K562 (cell line): ENCODE measurements around the gene FNBP1. TPM values are rescaled to one million over a fixed set of nuclear protein-coding genes. Genes with fewer than 3 reads are reported as not detected.

Source experiments
- ATAC-seq: fragments of 200-7000 bp; cut with Tn5 transposase; 3 replicates; pipeline ENCODE4 v1.9.1; 2020; ENCODE audit warnings: moderate library complexity
- BruUV-seq: library from RNA; stranded (reverse); fragments of 400-500 nt; replicated peaks from 2 replicates; lab custom pipeline; 2021; lab: Mats Ljungman, UMichigan
- CTCF ChIA-PET: fragments of 300-600 bp; formaldehyde crosslinking; extraction: SDS; loops from one replicate; lab custom pipeline; 2021; ENCODE audit warnings: low intra/inter-chr PET ratio; lab: Yijun Ruan, JAX
- POLR2A ChIA-PET: fragments of 300-600, 350-650 bp; sonication (Branson Sonifier 250); formaldehyde crosslinking; extraction: SDS; loops from one replicate; lab custom pipeline; 2021; ENCODE audit warnings: antibody characterized with exemption, inconsistent platforms; lab: Yijun Ruan, JAX
- DNase-seq, 4 experiments: peaks; one replicate each; pipeline versions ENCODE4 v3.0.0 to v3.0.0-alpha.2; 2011 to 2018; ENCODE audit warnings: low spot score in 3 of 4, mixed read lengths in 3 of 4; ENCODE audit errors: extremely low read depth in 1 of 4
- FAIRE-seq: peaks from 2 replicates; lab custom pipeline; 2011; peaks lifted over from hg19 to GRCh38; lab: Jason Lieb, UNC
- H2AFZ ChIP-seq: 2 replicates; pipeline ENCODE4 v1.6.0; 2011; ENCODE audit warnings: low read depth, low read length, control low read depth, inconsistent platforms
- H3K27ac ChIP-seq: fragments of 200-600 bp; 3 replicates; pipeline ENCODE4 v1.8.0; 2011; ENCODE audit warnings: low read depth, mild to moderate bottlenecking, control low read depth, inconsistent platforms, low read length, moderate library complexity, mixed read lengths; ENCODE audit errors: extremely low read depth
- H3K27me3 ChIP-seq, 2 experiments: fragments of 300-600 bp in 1 of 2; 2 replicates in 1 of 2; 3 replicates in 1 of 2; pipeline versions ENCODE4 v1.6.0 to v1.8.0; 2011; ENCODE audit warnings: inconsistent platforms in 2 of 2, low read length in 2 of 2, mild to moderate bottlenecking in 1 of 2, mixed read lengths in 1 of 2, moderate library complexity in 1 of 2; ENCODE audit not compliant: control insufficient read depth in 2 of 2, insufficient read depth in 2 of 2
- H3K36me3 ChIP-seq: fragments of 300-600 bp; 3 replicates; pipeline ENCODE4 v1.8.0; 2011; ENCODE audit warnings: mild to moderate bottlenecking, low read length, inconsistent platforms; ENCODE audit not compliant: control insufficient read depth, insufficient read depth
- H3K4me1 ChIP-seq, 2 experiments: fragments of 200-600 bp in 1 of 2; replicated peaks in 1 of 2; 2 replicates in 1 of 2; 3 replicates in 1 of 2; pipeline versions ENCODE4 v1.5.1 to v1.8.0; 2011; ENCODE audit warnings: inconsistent platforms in 2 of 2, low read length in 2 of 2, mild to moderate bottlenecking in 1 of 2, mixed read lengths in 1 of 2, moderate library complexity in 1 of 2; ENCODE audit not compliant: control insufficient read depth in 2 of 2, insufficient read depth in 2 of 2
- H3K4me2 ChIP-seq: 2 replicates; pipeline ENCODE4 v1.6.1; 2011; ENCODE audit warnings: low read length, control low read depth, inconsistent platforms, mixed read lengths; ENCODE audit not compliant: insufficient read depth
- H3K4me3 ChIP-seq: fragments of 200-600 bp; sonication (generic), shearing (Covaris generic); 2 replicates; pipeline ENCODE4 v1.5.1; 2016; ENCODE audit warnings: control low read depth, inconsistent platforms
- H3K79me2 ChIP-seq: fragments of 200-600 bp; 3 replicates; pipeline ENCODE4 v1.8.0; 2011; ENCODE audit warnings: low read length, inconsistent platforms; ENCODE audit not compliant: control insufficient read depth, insufficient read depth
- H3K9ac ChIP-seq, 2 experiments: 2 replicates each; pipeline versions ENCODE4 v1.6.0 to v1.6.1; 2011; ENCODE audit warnings: low read depth in 2 of 2, low read length in 2 of 2, control low read depth in 1 of 2, inconsistent platforms in 1 of 2, mild to moderate bottlenecking in 1 of 2, mixed read lengths in 1 of 2; ENCODE audit not compliant: insufficient read depth in 1 of 2
- H3K9me1 ChIP-seq: one replicate; pipeline ENCODE4 v1.6.0; 2011; ENCODE audit warnings: inconsistent platforms, mild to moderate bottlenecking, low read length, moderate library complexity; ENCODE audit not compliant: control insufficient read depth, insufficient read depth
- H3K9me3 ChIP-seq: replicated peaks from 2 replicates; pipeline ENCODE4 v1.5.1; 2011; ENCODE audit warnings: low read depth, low read length, inconsistent platforms; ENCODE audit not compliant: control insufficient read depth, insufficient read depth
- H4K20me1 ChIP-seq: replicated peaks from 2 replicates; pipeline ENCODE4 v1.6.1; 2011; ENCODE audit warnings: low read length, inconsistent platforms, mixed read lengths; ENCODE audit not compliant: control insufficient read depth, insufficient read depth
- CREBBP ChIP-seq: IDR thresholded peaks from one replicate; pipeline ENCODE4 v1.6.1; 2012; ENCODE audit warnings: low read depth, mild to moderate bottlenecking, control low read depth, inconsistent platforms, low read length
- GTF2B ChIP-seq: IDR thresholded peaks from 2 replicates; pipeline ENCODE4 v1.6.1; 2011; ENCODE audit not compliant: insufficient read length; ENCODE audit errors: extremely low read depth
- HIVEP1 ChIP-seq: fragments of 250-450 bp; sonication (Bioruptor Pico); IDR thresholded peaks from 2 replicates; pipeline ENCODE4 v1.4.0; 2020; ENCODE audit warnings: mild to moderate bottlenecking
- MEF2A ChIP-seq: IDR thresholded peaks from 2 replicates; pipeline ENCODE4 v1.6.1; 2011; ENCODE audit warnings: low read depth, mild to moderate bottlenecking, low read length, moderate library complexity; ENCODE audit not compliant: control insufficient read depth
- NONO ChIP-seq, 2 experiments: fragments of 200-400 bp in 1 of 2; fragments of 450-650 bp in 1 of 2; formaldehyde crosslinking in 1 of 2; IDR thresholded peaks; 2 replicates each; pipeline ENCODE4 v1.6.1; 2017; ENCODE audit warnings: low read depth in 2 of 2, mild to moderate bottlenecking in 2 of 2, moderate library complexity in 2 of 2, low read length in 1 of 2
- NRF1 ChIP-seq, 2 experiments: fragments of 450-650 bp; IDR thresholded peaks in 1 of 2; conservative IDR thresholded peaks in 1 of 2; 2 replicates each; pipeline ENCODE4 v1.6.1; 2014; ENCODE audit warnings: mild to moderate bottlenecking in 2 of 2
- POLR3G ChIP-seq: IDR thresholded peaks from 2 replicates; pipeline ENCODE4 v1.6.1; 2011; ENCODE audit not compliant: insufficient read length, insufficient replicate concordance; ENCODE audit errors: extremely low read depth
- RAD51 ChIP-seq: fragments of 450-650 bp; IDR thresholded peaks from 2 replicates; pipeline ENCODE4 v1.7.1; 2016; ENCODE audit warnings: low read depth, mild to moderate bottlenecking, borderline replicate concordance
- RFX1 ChIP-seq: fragments of 450-650 bp; IDR thresholded peaks from 2 replicates; pipeline ENCODE4 v1.6.1; 2016; ENCODE audit warnings: mild to moderate bottlenecking, moderate library complexity
- SREBF1 ChIP-seq: fragments of 150-350 bp; IDR thresholded peaks from 2 replicates; pipeline ENCODE4 v1.6.1; 2014; ENCODE audit warnings: antibody characterized with exemption, low read depth, low read length, borderline replicate concordance
- YY1 ChIP-seq, 3 experiments: IDR thresholded peaks; 2 replicates each; pipeline ENCODE4 v1.6.1; 2011; ENCODE audit warnings: low read length in 2 of 3, mild to moderate bottlenecking in 2 of 3, moderate library complexity in 2 of 3, borderline replicate concordance in 1 of 3, control low read depth in 1 of 3, low read depth in 1 of 3; ENCODE audit not compliant: insufficient read depth in 3 of 3, insufficient replicate concordance in 2 of 3, control insufficient read depth in 1 of 3, insufficient read length in 1 of 3; ENCODE audit errors: extremely low read depth in 1 of 3
- ZNF133 ChIP-seq: fragments of 250-450 bp; sonication (Bioruptor Pico); IDR thresholded peaks from 2 replicates; pipeline ENCODE4 v1.4.0; 2020; ENCODE audit warnings: mild to moderate bottlenecking
- ZNF165 ChIP-seq: fragments of 250-450 bp; sonication (Bioruptor Pico); IDR thresholded peaks from 2 replicates; pipeline ENCODE4 v1.4.0; 2020; ENCODE audit warnings: borderline replicate concordance
- ZNF444 ChIP-seq: fragments of 250-450 bp; sonication (Bioruptor Pico); IDR thresholded peaks from 2 replicates; pipeline ENCODE4 v1.4.0; 2020; ENCODE audit warnings: mild to moderate bottlenecking, moderate library complexity
- ZSCAN32 ChIP-seq: fragments of 450-650 bp; formaldehyde crosslinking; IDR thresholded peaks from 2 replicates; pipeline ENCODE4 v1.4.0; 2020; ENCODE audit warnings: mild to moderate bottlenecking, moderate library complexity
- WGBS: fragments of 100-300 bp; shearing (Covaris generic); methylation state at CpG from one replicate; pipeline ENCODE4 v1.1.6; 2016; ENCODE audit warnings: low coverage, mixed read lengths; ENCODE audit not compliant: insufficient coverage; ENCODE audit errors: missing lambda C conversion rate; 5-methylcytosine and 5-hydroxymethylcytosine counted together
- in situ Hi-C: fragments of 300-500 bp; cut with MboI; formaldehyde crosslinking; loops from 4 replicates; pipeline ENCODE4 v1.15.0; 2018; ENCODE audit warnings: inconsistent platforms, mixed read lengths
- intact Hi-C: fragments of 100-400 bp; cut with micrococcal nuclease; formaldehyde crosslinking; loops from 2 replicates; pipeline ENCODE4 v1.14.2; 2022
- polyA plus RNA-seq, 8 experiments: library from polyadenylated mRNA; depleted of rRNA in 4 of 8; stranded (reverse) in 5 of 8; unstranded in 3 of 8; fragments of >200 nt; fragmentation: Nextera tagmentation in 2 of 8; fragmentation: Illumina TruSeq in 1 of 8; extraction: Ambion mirVana in 2 of 8; extraction: Trizol in 1 of 8; gene quantifications; 2 replicates each; pipeline versions ENCODE4 v1.2.1 to v1.2.3, GENCODE V29; 2011 to 2014; ENCODE audit warnings: inconsistent platforms in 1 of 8, missing spikeins in 1 of 8
- total RNA-seq, 7 experiments: library from RNA; depleted of rRNA in 6 of 7; stranded (reverse); fragments of >200 nt in 6 of 7; fragmentation: Illumina TruSeq in 2 of 7; extraction: Trizol in 2 of 7; gene quantifications; 2 replicates each; pipeline versions ENCODE4 v1.2.1 to v1.2.3, GENCODE V29; 2011 to 2021; ENCODE audit warnings: low replicate concordance in 1 of 7
- TF ChIP-seq, protein P1 (sequence below): sonication (generic); formaldehyde crosslinking; IDR thresholded peaks from 2 replicates; pipeline ENCODE4 v1.8.0; 2022; ENCODE audit warnings: missing genetic modification reagents, mild to moderate bottlenecking, borderline replicate concordance
- TF ChIP-seq, protein P2 (sequence below): sonication (generic); formaldehyde crosslinking; IDR thresholded peaks from 2 replicates; pipeline ENCODE4 v1.8.0; 2022; ENCODE audit warnings: mild to moderate bottlenecking, missing genetic modification reagents

Gene FNBP1
- total and polyA plus RNA-seq, 9 of the 15 experiments (the other 6 are each of a cell fraction or from before 2014, with no cell fraction given): 1.8 to 14.9 (median 7.6) TPM

- Histone ChIP-seq H3K79me2 (no peaks in the 10 kb centered on the region), H3K9me1 (no peaks in the 10 kb centered on the region), H2AFZ (no peak overlapping the region), H4K20me1 (no peaks in the 10 kb centered on the region), H3K27me3 (no peaks in the 10 kb centered on the region), H3K4me2 (no peak overlapping the region), H3K4me3 (no peak overlapping the region), H3K27ac (no peak overlapping the region), H3K4me1 (no peaks in the 10 kb centered on the region), H3K9me3 (no peaks in the 10 kb centered on the region), H3K36me3 (no peaks in the 10 kb centered on the region), H3K9ac (no peak overlapping the region)
- ChIA-PET CTCF (interaction anchor here (0.6 kb wide), 1 partner anchor 12 kb away, joined by 7 read pairs; no protein-coding TSS in a partner anchor), POLR2A (interaction anchor here (0.6 to 1.1 kb wide), 3 partner anchors 10 to 216 kb away, joined by 3 to 4 read pairs (median 3); no protein-coding TSS in a partner anchor)
- ATAC-seq: no peak
- no TSS peak for BruUV-seq
- no peak for FAIRE-seq
- no peak for DNase-seq
- intact Hi-C loops (no loop called here), in situ Hi-C loops (no loop called here)
- TF ChIP-seq ZNF165 (CRISPR knock-in tag) (no peak), RFX1 (no peak), MEF2A (no peak), GTF2B (no peak), SREBF1 (no peak), ZSCAN32 (CRISPR knock-in tag) (no peak), RAD51 (no peak), NONO (IDR thresholded peaks at IDR 0.05; ENCODE audit: low read depth in 2 of 2, low read length in 1 of 2) (no peak), POLR3G (no peak), NRF1 (conservative IDR thresholded peaks at IDR 0.05 in 1 of 2, IDR thresholded peaks at IDR 0.05 in 1 of 2) (no peak), HIVEP1 (CRISPR knock-in tag) (no peak), ZNF133 (no peak), CREBBP (no peak), ZNF444 (no peak), YY1 (IDR thresholded peaks at IDR 0.05; ENCODE audit: borderline replicate concordance in 1 of 3, control insufficient read depth in 1 of 3, extremely low read depth in 1 of 3, insufficient read depth in 3 of 3, insufficient read length in 1 of 3, insufficient replicate concordance in 2 of 3, low read depth in 1 of 3, low read length in 2 of 3) (no peak)
- TF ChIP-seq, protein P1, sequence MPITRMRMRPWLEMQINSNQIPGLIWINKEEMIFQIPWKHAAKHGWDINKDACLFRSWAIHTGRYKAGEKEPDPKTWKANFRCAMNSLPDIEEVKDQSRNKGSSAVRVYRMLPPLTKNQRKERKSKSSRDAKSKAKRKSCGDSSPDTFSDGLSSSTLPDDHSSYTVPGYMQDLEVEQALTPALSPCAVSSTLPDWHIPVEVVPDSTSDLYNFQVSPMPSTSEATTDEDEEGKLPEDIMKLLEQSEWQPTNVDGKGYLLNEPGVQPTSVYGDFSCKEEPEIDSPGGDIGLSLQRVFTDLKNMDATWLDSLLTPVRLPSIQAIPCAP: no peak
- TF ChIP-seq, protein P2, sequence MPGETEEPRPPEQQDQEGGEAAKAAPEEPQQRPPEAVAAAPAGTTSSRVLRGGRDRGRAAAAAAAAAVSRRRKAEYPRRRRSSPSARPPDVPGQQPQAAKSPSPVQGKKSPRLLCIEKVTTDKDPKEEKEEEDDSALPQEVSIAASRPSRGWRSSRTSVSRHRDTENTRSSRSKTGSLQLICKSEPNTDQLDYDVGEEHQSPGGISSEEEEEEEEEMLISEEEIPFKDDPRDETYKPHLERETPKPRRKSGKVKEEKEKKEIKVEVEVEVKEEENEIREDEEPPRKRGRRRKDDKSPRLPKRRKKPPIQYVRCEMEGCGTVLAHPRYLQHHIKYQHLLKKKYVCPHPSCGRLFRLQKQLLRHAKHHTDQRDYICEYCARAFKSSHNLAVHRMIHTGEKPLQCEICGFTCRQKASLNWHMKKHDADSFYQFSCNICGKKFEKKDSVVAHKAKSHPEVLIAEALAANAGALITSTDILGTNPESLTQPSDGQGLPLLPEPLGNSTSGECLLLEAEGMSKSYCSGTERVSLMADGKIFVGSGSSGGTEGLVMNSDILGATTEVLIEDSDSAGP (CRISPR knock-in tag): no peak
- 54% methylated on average over 10 of the region's 10 CpGs for WGBS
Measured at GRCh38 chr9:130029223-130029973, 13.6 kb downstream of the FNBP1 start.
